ENCODE data around the gene WDR72.

The WDR72 gene

DNA sequence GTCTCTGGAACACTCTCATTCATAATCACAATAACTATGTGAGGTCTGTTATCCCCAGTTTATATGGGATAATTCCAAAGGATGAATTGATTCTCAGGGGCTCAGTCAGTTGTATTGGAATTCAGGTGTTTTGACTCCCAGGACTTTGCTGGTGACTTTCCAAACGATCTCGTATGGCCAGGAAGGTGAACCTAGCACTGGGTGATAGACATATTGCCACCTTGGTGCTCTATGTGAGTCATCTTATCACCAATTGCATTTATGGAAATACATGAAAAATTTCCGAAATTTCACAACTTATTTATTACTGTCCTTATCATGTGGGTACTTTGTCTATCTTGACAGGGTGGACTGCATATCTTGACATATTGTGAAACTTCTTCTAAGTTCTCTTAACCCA lies 287.3 kb downstream of the WDR72 start:
- Histone ChIP-seq H3K9me3 (ENCODE audit: control insufficient read depth, low read depth, low read length) (no peaks in the 10 kb centered on the region), H3K36me3 (ENCODE audit: control insufficient read depth, low read depth, low read length) (no peaks in the 10 kb centered on the region), H3K27ac (ENCODE audit: low read length) (no peak overlapping the region), H3K9ac (ENCODE audit: low read length) (no peak overlapping the region), H3K27me3 (ENCODE audit: control insufficient read depth, insufficient read depth, low read length) (no peaks in the 10 kb centered on the region), H3K4me3 (ENCODE audit: low read length) (no peak overlapping the region), H3K4me1 (ENCODE audit: control insufficient read depth, low read depth, low read length) (no peaks in the 10 kb centered on the region)

DNA sequence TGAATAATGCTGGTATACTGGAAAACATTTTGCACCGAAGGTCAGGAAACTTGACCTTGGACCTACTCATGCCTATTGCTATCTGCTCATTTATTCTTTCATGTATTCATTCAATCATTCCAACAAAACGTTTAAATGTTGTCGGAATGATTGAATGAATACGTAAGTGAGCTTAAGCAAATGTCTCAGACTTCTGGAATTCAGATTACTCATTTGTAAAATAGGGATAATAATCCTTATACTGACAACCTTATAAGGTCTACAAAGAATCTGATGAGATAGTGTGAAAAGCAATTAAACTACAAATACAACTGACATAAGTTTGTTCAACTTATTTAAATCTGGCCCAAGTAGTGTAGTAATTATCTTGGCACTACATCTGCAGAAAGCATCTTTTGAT lies 288.7 kb downstream of the WDR72 start:
- no peaks in the 10 kb centered on the region for H3K36me3 ChIP-seq (ENCODE audit: control insufficient read depth, low read depth, low read length)
- no peak overlapping the region for H3K4me3 ChIP-seq (ENCODE audit: low read length)
- H3K27me3 ChIP-seq (ENCODE audit: control insufficient read depth, insufficient read depth, low read length), result no peaks in the 10 kb centered on the region
- no peak overlapping the region for H3K9ac ChIP-seq (ENCODE audit: low read length)
- H3K27ac ChIP-seq (ENCODE audit: low read length), result no peak overlapping the region
- H3K9me3 ChIP-seq (ENCODE audit: control insufficient read depth, low read depth, low read length), result no peaks in the 10 kb centered on the region
- H3K4me1 ChIP-seq (ENCODE audit: control insufficient read depth, low read depth, low read length), result no peaks in the 10 kb centered on the region

DNA sequence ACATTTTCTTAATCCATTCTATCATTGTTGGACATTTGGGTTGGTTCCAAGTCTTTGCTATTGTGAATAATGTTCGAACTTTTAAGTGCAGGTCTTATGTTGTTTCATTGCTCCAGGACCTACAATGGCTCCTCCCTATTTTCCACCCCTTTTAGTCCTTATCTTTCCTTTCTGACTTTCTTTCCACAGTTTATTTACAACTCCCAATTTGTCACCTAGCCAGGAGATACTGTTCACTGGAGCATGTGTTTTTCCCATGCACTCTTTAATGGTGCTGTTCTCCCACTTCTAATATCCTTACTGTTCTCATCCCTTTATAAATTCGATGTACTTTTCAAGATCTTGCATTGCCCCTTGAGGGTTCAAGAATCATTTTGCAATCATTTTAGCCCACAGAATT lies 290.0 kb downstream of the WDR72 start:
- no peaks in the 10 kb centered on the region for H3K27me3 ChIP-seq (ENCODE audit: control insufficient read depth, insufficient read depth, low read length)
- H3K4me1 ChIP-seq (ENCODE audit: control insufficient read depth, low read depth, low read length), result no peaks in the 10 kb centered on the region
- no peak overlapping the region for H3K4me3 ChIP-seq (ENCODE audit: low read length)
- no peaks in the 10 kb centered on the region for H3K9me3 ChIP-seq (ENCODE audit: control insufficient read depth, low read depth, low read length)
- H3K27ac ChIP-seq (ENCODE audit: low read length), result no peak overlapping the region
- no peaks in the 10 kb centered on the region for H3K36me3 ChIP-seq (ENCODE audit: control insufficient read depth, low read depth, low read length)
- H3K9ac ChIP-seq (ENCODE audit: low read length), result no peak overlapping the region

All from iPS-18a (cell line).